VCaP (cell line): ENCODE measurements around the gene TMEM72.

Experiments
- H3K27ac ChIP-seq: fragments of 450-650 bp; 2 replicates; pipeline ENCODE4 v1.5.1; 2017
- TF ChIP-seq, protein P1 (sequence below): fragments of 450-650 bp; conservative IDR thresholded peaks from 2 replicates; pipeline ENCODE4 v1.5.1; 2017; ENCODE audit warnings: mild to moderate bottlenecking, moderate library complexity

The TMEM72 gene

GRCh38 chr10:44947371-44948152, 36.4 kb downstream of the TMEM72 start:
- H3K27ac ChIP-seq = no peak overlapping the region
- TF ChIP-seq, protein P1, sequence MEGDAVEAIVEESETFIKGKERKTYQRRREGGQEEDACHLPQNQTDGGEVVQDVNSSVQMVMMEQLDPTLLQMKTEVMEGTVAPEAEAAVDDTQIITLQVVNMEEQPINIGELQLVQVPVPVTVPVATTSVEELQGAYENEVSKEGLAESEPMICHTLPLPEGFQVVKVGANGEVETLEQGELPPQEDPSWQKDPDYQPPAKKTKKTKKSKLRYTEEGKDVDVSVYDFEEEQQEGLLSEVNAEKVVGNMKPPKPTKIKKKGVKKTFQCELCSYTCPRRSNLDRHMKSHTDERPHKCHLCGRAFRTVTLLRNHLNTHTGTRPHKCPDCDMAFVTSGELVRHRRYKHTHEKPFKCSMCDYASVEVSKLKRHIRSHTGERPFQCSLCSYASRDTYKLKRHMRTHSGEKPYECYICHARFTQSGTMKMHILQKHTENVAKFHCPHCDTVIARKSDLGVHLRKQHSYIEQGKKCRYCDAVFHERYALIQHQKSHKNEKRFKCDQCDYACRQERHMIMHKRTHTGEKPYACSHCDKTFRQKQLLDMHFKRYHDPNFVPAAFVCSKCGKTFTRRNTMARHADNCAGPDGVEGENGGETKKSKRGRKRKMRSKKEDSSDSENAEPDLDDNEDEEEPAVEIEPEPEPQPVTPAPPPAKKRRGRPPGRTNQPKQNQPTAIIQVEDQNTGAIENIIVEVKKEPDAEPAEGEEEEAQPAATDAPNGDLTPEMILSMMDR = no peak

DNA sequence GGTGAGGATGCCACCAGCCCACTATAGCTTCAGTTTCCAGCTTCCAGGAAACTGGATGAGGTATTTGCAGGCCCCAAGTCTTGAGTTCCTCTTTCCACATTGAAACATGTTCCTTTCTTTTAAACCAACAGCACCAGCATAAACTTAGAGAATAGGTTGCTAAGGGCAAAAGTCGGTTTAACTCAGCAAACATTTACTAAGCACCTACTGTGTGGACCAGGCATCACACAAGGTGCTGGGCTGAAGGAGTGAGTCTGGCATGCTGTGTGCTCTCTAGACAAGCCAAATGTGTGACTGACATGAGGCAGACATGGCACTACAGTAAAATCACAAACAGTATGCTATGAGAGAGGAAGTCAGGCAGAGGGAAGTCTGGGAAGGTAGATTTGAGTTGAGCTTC, 37.5 kb downstream of the TMEM72 start:
- no peak overlapping the region for H3K27ac ChIP-seq
- TF ChIP-seq, protein P1 = no peak

GRCh38 chr10:44949127-44949802, 38.1 kb downstream of the TMEM72 start:
- H3K27ac ChIP-seq = no peak overlapping the region
- TF ChIP-seq, protein P1 = no peak

GRCh38 chr10:44949915-44950314, 38.8 kb downstream of the TMEM72 start:
- TF ChIP-seq, protein P1 = no peak
- no peak overlapping the region for H3K27ac ChIP-seq

DNA sequence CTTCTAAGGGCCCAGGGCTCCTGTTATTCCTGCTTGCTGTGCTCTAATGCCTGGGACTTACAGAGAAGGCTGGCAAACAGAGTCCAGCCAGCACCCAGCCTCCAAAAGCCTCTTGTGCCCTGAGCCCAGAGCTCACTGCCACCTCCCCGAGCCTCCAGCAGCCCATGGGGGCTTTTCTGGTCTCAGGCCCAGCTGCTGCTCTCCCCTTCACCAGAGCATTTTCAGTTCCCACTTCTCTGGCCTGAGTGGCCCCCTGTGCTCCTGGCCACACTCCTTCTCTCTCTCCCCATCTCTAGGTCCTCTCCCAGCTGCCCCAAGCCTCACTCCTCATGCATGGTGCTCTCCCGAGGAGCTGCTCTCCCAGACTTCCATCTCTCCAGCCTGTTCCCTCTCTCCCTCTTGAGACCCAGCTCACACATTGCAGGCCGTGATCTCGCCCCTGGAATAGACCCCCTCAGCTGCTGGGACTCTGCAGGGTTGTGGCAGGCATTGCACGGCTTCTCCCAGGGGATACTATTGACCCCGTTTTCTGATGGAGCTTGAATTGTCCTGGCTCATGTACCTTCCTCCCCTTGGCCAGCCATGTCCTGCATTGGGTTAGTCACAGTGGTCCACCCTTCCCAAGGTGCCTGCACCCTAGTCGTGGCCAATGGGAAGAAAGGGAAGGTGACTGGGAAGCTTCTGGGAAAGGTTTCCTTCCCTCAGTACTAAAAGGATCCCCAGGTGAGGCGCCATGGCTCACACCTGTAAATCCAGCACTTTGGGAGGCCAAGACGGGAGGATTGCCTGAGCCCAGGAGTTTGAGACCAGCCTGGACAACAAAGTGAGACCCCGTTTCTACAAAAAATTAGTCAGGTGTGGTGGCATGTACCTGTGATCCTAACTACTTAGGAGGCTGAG, 39.4 kb downstream of the TMEM72 start:
- no peak overlapping the region for H3K27ac ChIP-seq
- TF ChIP-seq, protein P1 = no peak

DNA sequence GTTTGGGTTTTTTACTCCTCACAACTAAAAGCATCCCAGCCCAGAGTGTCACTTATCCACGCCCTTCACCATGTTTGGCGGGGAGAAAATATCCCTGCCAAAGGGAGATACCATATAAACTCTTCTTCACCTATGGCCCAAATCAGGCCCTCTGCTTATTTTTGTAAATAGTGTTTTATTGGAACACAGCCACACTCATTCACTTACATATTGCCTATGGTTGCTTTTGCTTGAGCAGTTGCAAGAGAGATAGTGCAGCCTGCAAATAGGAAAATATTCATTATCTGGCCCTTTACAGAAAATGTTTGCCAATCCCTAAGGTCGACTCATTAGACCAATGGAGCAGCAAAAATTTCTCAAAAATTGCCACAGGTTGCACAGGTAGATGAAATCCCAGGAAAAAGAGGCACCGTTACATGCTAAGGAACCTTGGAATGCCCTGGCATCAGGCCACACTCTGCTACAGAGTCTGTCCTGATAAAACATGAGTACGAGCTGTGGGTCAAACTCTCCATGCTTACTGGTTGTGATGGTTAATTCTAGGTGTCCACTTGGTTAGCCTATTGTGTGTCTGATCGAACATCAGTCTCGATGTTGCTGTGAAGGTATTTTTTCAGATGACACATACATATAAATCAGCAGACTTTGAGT, 40.6 kb downstream of the TMEM72 start:
- H3K27ac ChIP-seq = no peak overlapping the region
- TF ChIP-seq, protein P1 = no peak
